ENCODE measurements around the gene FAT1.

FAT1 gene

DNA sequence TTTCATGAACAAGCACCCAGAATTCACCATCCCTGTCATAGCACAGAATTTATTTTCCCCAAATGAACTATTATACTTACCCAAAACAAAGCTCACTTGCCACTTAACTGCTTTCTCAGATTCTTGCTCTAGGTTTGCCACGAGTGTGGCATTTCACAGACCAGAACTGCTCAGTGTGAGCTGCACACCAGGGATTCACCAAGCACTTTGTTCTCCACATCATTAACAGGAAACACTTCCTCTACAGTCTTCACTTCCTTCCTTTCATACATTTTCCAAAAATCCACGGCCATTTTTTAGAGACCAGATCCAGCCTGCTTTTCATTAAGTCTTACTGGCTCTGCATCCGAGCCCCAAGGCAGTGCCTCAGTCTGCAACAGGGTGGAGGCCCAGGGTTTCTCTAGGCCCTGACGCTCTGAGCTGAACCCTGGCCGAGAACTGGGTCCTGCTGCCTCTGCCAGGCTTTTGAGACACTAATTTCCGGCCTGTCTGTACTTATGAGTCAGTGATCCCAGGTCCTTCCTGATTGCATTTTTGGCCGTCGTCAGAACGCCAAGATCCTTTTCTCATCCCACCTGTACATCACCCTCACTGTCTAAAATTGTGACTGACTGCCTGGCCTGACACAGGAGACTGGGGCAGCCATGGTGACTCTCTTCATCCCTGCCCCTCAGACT, 100.7 kb downstream of the FAT1 start:
- DNase-seq (ENCODE audit: low read depth, low spot score), result no peak

DNA sequence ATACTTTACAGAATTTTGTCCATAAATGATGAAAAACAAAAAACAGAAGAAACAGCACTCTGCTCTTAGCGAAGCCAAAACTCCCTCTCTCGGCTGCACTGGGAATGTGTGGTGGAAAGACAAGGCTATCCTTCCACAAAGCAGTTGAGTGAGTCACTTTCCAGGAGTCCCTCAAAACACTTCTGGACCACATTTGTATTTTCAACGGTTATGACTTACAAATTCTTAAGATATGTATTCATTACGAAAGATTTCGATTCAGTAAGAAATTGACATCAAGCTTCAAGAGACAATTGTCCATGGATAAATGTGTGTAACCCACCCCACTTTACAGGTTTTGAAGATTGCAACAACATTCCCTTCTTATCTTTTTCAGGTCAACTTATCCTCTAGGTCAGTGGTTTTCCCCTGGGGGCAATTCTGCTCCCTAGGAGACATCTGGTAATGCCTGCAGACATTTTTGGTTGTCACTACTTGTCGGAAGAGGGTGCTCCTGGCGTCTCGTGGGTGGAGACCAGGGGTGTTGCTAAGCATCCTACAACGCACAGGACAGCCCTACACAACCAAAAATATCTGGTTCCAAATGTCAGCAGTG, 101.6 kb downstream of the FAT1 start:
- DNase-seq (ENCODE audit: low read depth, low spot score), result no peak

DNA sequence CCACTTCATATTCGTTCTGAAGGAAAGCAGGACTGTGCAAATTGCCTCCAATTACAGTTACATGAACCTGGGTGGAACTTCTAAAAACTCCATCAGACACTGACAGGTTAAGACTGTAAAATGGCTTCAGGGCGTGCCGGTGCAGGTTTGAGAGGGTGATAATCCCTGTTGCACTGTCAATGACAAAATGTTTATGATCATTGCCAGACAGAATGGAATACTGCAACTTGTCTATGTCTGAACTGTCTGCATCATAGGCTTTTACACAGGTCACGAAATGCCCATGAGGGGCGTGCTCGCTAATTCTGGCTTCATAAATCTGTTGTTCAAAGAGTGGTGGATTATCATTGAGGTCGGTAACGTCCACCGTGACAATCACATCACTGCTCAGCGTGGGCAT, 104.6 kb downstream of the FAT1 start:
- DNase-seq (ENCODE audit: low read depth, low spot score), result no peak

DNA sequence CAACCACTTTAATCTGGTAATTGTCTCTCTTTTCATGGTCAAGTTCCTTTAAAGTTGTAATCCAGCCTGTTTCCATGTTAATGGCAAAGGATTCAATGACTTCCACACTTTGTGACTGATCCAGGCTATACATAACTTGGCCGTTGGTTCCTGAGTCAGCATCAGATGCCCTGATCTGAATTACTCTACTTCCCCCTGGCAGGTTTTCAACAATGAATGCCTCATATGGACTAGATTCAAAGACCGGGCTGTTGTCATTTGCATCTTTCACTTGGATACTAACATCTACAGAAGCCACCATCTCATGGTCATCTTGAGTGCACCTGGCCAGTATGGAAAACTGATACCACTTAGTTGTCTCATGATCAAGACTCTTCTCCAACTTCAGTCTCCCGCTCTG, 105.7 kb downstream of the FAT1 start:
- no peak for DNase-seq (ENCODE audit: low read depth, low spot score)

DNA sequence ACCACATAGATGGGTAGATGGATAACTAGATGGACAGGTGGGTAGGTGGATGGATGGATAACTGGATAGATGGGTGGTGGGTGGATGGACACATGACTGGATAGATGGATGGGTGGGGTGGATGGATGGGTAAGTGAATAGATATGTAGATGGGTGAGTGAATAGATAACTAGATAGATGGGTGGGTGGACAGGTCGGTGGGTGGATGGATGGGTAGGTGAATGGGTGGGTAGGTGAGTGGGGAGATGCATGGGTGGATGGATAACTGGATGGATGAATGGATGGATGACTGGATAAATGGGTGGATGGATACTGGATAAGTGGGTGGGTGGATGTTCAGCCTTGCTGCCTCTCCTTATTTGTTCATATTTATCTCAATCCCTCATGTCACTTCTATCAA, 116.2 kb downstream of the FAT1 start:
- DNase-seq (ENCODE audit: low read depth, low spot score), result no peak

DNA sequence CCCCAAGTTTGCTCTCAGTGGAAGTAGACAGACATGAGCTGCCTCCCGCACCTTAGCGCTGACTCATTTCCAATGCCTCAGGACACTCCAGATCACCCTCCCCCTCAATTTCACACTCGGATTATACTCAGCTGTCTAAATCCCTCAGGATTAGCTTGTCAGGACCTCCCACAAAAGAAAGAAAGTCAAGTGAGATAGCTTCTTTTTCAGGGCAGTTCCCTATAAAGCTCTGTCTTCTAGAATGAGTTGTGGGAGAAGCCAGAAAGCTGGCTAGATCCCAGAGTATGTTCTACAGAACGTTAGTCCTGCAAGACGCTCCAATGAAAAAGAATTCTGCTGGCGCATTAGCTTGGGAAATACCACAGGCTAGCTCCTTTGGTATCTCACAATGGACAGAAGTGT, 117.1 kb downstream of the FAT1 start:
- DNase-seq (ENCODE audit: low read depth, low spot score), result no peak

DNA sequence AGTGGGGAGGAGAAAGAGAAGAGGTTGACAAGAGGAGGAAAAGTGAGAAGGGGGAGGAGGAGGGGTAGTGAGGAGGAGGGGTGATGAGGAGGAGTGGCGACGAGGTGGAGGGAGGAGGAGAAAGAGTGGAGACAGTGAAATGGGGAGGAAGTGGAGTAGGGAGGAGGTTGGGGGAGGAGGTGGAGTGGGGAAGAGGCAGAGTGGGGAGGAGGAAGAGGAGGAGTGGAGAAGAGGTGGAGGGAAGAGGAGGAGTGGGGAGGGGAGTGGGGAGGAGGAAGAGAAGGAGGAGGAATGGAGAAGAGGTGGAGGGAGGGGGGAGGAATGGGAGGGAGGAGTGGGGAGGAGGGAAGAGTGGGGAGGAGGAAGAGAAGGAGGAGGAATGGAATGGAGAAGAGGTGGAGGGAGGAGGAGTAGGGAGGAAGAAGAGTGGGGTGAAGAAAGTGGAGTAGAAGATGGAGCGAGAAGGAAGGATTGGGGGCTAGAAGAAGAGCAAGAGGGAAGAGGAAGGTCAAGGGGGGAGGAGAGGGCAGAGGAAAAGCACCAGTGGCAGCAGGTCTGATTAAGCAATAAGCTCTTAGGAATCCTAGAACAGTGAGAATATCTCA, 118.3 kb downstream of the FAT1 start:
- DNase-seq (ENCODE audit: low read depth, low spot score), result no peak

DNA sequence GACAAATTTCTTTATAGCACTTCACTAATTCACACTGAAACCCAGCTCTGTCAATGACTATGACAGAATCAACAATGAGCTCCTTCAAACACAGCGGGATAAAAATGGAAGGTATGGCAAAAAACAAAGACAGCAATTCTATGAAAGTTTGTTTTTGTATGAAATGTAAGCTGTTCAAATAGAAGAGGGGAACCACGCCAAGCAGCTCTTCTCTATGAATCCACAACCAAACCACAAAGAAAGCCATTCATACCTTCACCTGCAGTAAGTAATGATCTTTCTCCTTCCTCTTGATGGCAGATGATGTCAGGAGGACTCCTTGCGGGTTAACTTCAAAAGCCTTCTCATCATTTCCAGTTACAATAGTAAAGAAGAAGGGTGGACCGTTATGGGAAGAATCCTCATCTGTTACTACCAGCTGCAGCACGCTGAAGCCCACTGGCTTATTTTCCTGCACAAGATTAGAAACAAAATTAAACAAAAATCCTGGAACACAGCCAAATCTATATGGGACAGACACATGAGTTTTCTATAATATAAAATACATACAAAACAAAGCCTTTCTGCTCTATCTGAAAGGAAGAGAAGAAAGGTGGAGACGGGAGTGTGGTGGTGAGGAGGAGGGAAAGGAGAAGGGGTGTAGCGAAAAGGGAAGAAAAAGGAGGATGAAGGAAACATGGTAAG, 119.4 kb downstream of the FAT1 start:
- DNase-seq (ENCODE audit: low read depth, low spot score), result no peak

DNA sequence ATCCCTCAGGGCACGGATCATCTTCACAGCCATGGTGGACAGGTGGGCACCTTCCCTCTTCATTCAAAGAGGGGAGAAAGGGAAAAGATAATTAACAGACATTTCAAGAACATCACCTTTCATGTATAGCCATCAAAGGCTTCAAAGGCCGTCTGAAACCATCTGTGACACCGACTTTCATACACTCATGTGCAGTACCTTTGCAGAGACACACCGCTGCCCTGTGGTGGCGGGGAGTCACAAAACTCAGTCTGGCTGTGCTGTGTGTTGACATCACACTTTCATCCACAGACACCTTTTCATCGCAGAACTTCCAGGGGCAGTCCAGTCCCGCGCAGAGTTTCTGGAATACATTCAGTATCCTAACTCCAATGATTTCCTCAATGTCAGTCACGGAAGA, 120.7 kb downstream of the FAT1 start:
- no peak for DNase-seq (ENCODE audit: low read depth, low spot score)

DNA sequence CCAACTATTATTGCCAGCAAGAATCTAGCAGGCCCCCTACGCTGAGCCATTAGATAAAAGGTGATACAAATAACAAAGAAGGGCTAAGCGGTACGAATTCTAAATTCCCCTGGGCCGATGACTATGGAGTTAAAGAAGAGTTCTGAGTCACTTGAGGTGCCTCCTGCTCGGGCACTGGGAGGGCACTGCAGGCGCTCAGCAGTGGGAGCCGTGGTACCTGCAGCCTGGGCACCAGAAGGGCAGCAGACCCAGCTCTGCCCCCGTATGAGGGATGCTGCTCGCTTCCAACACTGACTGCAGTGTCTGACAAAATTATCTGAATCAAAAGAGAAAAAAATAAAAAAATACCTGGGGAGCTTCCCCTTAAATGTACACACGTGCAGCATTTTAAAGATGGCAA, 124.2 kb downstream of the FAT1 start:
- no peak for DNase-seq (ENCODE audit: low read depth, low spot score)

DNA sequence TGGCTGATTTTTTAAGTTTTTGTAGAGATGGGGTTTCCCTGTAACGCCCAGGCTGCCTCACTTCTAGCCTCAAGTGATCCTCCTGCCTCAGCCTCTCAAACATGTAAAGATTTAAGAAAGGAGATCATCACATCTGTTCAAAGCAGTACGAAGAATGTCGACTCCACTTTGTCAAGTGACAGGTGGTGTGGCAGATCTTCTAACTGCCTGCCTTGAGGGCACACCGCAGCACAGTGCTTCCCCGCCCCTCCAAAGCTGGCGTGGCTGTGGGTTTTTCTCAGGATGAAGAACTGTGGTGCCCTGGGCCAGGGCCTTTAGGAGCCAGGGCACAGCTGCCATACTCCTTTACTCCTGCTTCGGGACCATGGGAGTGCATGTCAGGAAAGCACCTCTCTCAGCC, 125.0 kb downstream of the FAT1 start:
- no peak for DNase-seq (ENCODE audit: low read depth, low spot score)

DNA sequence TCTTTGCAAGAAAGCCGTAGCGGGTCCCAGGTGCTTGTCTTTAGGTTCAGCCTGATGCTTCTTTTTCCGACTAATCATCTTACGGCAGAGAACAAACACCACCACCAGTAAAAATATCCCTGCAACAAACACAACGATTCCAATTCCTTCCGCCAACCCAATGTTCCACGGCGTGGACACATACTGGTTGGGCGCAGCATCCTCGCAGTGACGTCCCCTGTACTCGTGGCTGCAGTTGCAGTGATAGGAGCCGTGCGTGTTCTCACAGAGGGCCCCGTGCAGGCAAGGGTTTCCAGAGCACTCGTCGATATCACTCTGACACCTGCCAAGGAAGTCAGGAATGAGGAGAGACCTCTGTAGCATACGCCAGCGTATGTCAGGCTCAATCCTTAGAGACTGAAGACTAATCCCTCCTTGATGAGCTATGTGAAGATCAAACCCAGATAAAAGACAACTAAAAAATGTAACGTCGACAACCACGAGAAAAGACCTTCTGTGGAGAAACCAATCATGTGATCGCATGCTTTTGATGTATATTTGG, 126.7 kb downstream of the FAT1 start:
- no peak for DNase-seq (ENCODE audit: low read depth, low spot score)

DNA sequence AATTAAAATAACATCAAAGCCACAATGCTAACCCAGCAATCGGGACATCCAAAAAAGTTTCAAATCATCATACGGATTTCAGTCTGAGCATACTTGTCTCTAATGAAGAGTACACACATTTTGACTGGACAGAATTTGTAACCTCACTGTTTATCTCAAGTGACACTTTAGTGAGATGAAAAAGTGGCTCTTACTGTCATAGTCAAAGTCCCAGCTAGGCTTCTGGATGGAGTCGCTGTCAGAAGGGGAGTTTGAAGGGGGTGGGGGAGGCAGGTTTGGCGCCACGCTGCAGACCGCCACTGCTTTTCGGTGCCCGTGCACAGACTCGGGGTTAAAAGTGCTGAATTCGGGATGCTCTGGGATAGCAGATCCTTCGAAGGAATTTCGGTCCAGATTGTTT, 127.3 kb downstream of the FAT1 start:
- no peak for DNase-seq (ENCODE audit: low read depth, low spot score)

DNA sequence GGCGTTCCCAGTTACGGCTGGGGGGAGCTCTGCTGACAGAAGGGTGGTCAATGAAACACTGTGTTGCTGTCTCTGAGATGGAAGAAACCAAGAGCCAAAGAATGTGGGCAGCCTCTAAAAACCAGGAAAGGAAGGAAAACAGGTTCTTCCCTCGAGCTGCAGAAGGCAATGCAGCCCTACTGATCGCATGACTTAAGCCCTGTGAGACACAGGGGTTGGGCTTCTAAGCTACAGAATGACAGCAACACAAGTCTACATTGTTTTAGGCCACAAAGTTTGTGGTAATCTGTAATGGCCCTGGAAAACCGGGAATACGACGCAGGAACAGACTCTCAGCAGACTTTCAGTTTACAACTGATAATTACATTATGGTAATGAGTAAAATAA, 130.1 kb downstream of the FAT1 start:
- no peak for DNase-seq (ENCODE audit: low read depth, low spot score)

DNA sequence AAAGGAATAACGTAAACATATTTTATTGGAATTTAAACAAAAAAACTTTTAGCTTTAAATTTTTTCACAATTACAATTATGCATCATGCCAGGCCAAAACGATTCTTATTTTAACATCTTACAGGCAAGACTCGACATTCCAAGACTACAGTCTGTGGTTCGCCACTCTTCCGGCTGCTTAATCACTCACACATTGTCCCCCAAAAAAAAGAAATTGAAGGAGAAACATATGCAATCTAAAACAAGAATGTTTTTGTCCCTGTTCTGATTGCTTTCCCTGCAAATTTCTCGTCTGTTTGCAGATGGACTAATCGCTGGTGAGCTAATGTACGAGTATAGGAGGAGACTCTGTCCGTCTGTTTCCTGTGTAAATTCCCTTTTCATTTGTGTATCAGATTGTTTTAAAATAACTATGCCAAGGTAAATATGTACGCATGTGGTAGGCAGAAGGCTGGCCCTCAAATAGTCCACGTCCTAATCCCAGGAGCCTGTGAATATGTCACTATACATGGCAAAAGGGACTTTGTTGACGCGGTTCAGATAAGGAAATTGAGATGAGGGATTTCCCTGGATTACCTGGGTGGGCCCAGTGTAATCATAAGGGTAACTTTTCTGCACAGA, 130.6 kb downstream of the FAT1 start:
- no peak for DNase-seq (ENCODE audit: low read depth, low spot score)

DNA sequence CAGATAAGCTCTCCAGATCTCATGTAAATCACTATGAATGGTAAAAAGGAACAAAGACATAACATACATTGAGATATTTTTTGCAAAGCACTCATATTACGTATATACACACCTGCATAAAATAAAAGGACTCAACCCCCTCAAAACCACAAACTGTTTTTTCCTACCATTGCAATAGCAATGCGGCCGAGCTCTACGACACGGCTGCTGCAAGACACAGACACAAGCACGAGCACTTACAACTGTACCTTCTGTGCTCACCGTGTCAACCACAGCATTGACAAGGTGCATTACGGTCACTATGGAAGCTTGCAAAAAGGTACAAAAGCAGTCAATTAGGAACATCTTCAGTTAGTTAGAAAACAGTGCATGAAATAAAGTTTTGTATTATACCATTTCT, 131.2 kb downstream of the FAT1 start:
- no peak for DNase-seq (ENCODE audit: low read depth, low spot score)

DNA sequence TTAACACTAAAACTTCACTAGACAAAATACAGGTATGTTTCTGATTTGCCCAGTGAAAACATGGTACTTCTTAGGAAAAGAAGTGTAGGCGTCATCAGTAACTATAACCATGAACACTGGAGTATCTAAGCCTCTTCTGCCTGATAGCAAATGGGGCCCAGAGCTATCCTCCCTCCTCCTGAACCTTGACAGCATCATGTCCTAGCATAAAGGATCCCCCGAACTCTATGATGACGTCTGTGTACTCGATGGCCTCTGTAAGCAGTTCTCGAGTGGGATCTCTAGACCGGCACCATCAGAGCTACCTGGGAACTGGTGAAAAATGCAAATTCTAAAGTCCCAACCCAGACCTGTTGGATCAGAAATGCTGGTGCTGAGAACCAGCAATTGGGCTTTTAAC, 132.0 kb downstream of the FAT1 start:
- DNase-seq (ENCODE audit: low read depth, low spot score), result no peak

DNA sequence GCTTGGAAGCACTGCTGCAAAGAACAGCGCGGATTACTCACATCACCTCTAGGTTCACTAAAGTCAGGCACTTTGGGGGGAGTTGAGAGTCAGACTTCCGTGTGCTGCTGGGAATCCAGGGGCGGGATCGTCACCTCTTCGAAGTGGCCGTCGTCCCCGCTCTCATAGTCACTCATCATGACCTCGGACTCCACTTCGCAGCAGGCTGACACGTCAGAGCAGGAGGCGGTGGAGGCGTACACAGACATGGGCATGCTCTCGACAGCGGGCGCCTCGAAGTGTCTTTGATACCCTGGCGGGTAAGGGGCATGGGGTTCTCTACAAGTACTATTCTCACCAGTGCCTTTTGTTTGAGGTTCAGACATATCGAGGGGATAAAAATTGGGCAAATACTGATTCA, 135.2 kb downstream of the FAT1 start:
- no peak for DNase-seq (ENCODE audit: low read depth, low spot score)

DNA sequence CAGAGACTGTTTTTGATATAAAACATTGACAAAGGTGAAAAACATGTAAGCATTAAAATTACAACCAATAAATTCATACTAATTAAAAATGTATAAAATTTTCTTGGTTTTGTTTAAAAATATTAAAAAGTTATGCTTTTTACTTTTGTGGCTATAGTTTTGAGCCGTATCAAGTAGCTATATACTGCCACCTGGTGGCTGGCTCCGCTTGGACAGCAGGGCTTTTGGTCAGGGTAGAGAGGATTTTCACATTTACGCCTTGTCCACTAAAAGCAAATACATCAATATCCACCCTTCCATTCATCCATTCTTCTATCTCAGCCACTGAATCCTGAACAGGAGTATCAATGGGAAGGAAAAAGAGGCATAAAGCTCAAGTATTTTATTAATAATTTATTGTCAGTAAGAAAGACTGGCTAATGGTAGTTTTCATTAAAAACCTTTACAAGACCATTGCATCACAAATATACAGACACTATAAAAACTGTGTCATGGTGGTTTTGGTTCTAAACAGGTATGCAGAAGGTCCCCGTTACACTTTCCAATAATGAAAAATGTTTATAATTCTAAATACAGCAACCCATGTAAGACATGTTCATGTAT, 136.1 kb downstream of the FAT1 start:
- DNase-seq (ENCODE audit: low read depth, low spot score), result no peak

DNA sequence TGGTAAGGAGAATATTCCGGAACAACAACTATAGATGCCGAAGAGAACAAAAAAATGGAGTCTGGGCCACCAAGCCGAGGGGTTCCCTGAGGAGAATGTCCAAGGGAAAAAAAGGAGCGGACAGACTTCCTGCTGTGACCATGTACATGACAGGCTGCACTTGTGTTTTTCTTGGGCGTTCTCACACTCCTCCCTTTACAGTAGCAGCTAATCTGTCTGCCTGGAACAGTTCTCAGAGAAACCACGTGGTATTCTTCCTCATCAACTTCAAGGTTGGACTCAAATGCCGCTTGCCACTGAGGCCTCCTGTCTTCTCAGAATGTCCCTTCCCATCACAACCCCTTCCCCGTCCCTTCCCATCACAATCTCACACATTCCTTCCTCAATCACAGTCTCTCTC, 137.5 kb downstream of the FAT1 start:
- DNase-seq (ENCODE audit: low read depth, low spot score), result no peak

DNA sequence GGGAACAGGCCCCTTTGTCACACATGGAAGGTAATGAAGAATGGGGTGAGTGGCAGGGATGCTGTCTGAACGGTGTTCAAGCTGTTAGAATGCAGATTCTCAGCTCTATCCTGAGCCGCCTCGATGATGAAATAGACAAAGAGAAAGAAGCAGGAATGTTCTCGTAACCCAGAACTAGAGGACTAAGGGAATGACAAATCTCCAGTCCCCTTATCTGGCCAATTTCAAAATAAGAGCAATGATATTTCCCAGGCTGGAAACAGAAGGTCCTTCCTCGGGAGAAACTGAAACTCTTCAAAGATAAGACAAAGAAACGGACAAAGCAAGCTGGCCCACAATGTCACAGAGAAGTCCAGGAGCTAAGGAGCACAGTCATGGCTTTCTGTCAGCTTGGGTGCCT, 138.7 kb downstream of the FAT1 start:
- no peak for DNase-seq (ENCODE audit: low read depth, low spot score)

DNA sequence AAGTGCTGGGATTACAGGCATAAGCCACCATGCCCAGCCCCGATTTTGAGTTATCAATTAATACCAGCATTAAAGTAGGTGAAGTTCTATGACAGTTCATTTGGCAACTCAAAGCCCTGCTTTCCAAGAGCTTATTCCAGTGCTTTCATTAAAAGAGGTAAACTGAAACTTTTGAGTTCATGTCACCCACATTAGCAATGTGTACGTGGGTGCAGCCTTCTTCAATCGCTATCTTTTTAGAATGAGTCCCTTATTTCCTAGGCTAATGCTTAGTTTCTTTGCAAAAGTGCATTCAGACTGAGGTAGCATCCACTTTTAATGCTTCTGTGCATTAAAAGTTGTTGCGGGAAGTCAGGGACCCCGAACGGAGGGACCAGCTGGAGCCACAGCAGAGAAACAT, 142.2 kb downstream of the FAT1 start:
- DNase-seq (ENCODE audit: low read depth, low spot score), result no peak

Measured in iPS DF 19.7 (cell line).